K562 (cell line): ENCODE measurements around the gene MUC15. TPM values are rescaled to one million over a fixed set of nuclear protein-coding genes. Genes with fewer than 3 reads are reported as not detected.

Source experiments
- ATAC-seq: fragments of 200-7000 bp; cut with Tn5 transposase; 3 replicates; pipeline ENCODE4 v1.9.1; 2020; ENCODE audit warnings: moderate library complexity
- BruUV-seq: library from RNA; stranded (reverse); fragments of 400-500 nt; replicated peaks from 2 replicates; lab custom pipeline; 2021; lab: Mats Ljungman, UMichigan
- CTCF ChIA-PET: fragments of 300-600 bp; formaldehyde crosslinking; extraction: SDS; loops from one replicate; lab custom pipeline; 2021; ENCODE audit warnings: low intra/inter-chr PET ratio; lab: Yijun Ruan, JAX
- POLR2A ChIA-PET: fragments of 300-600, 350-650 bp; sonication (Branson Sonifier 250); formaldehyde crosslinking; extraction: SDS; loops from one replicate; lab custom pipeline; 2021; ENCODE audit warnings: antibody characterized with exemption, inconsistent platforms; lab: Yijun Ruan, JAX
- DNase-seq, 4 experiments: peaks; one replicate each; pipeline versions ENCODE4 v3.0.0 to v3.0.0-alpha.2; 2011 to 2018; ENCODE audit warnings: low spot score in 3 of 4, mixed read lengths in 3 of 4; ENCODE audit errors: extremely low read depth in 1 of 4
- FAIRE-seq: peaks from 2 replicates; lab custom pipeline; 2011; peaks lifted over from hg19 to GRCh38; lab: Jason Lieb, UNC
- H2AFZ ChIP-seq: 2 replicates; pipeline ENCODE4 v1.6.0; 2011; ENCODE audit warnings: low read depth, low read length, control low read depth, inconsistent platforms
- H3K27ac ChIP-seq: fragments of 200-600 bp; 3 replicates; pipeline ENCODE4 v1.8.0; 2011; ENCODE audit warnings: low read depth, mild to moderate bottlenecking, control low read depth, inconsistent platforms, low read length, moderate library complexity, mixed read lengths; ENCODE audit errors: extremely low read depth
- H3K27me3 ChIP-seq, 2 experiments: fragments of 300-600 bp in 1 of 2; 2 replicates in 1 of 2; 3 replicates in 1 of 2; pipeline versions ENCODE4 v1.6.0 to v1.8.0; 2011; ENCODE audit warnings: inconsistent platforms in 2 of 2, low read length in 2 of 2, mild to moderate bottlenecking in 1 of 2, mixed read lengths in 1 of 2, moderate library complexity in 1 of 2; ENCODE audit not compliant: control insufficient read depth in 2 of 2, insufficient read depth in 2 of 2
- H3K36me3 ChIP-seq: fragments of 300-600 bp; 3 replicates; pipeline ENCODE4 v1.8.0; 2011; ENCODE audit warnings: mild to moderate bottlenecking, low read length, inconsistent platforms; ENCODE audit not compliant: control insufficient read depth, insufficient read depth
- H3K4me1 ChIP-seq, 2 experiments: fragments of 200-600 bp in 1 of 2; replicated peaks in 1 of 2; 2 replicates in 1 of 2; 3 replicates in 1 of 2; pipeline versions ENCODE4 v1.5.1 to v1.8.0; 2011; ENCODE audit warnings: inconsistent platforms in 2 of 2, low read length in 2 of 2, mild to moderate bottlenecking in 1 of 2, mixed read lengths in 1 of 2, moderate library complexity in 1 of 2; ENCODE audit not compliant: control insufficient read depth in 2 of 2, insufficient read depth in 2 of 2
- H3K4me2 ChIP-seq: 2 replicates; pipeline ENCODE4 v1.6.1; 2011; ENCODE audit warnings: low read length, control low read depth, inconsistent platforms, mixed read lengths; ENCODE audit not compliant: insufficient read depth
- H3K4me3 ChIP-seq: fragments of 200-600 bp; sonication (generic), shearing (Covaris generic); 2 replicates; pipeline ENCODE4 v1.5.1; 2016; ENCODE audit warnings: control low read depth, inconsistent platforms
- H3K79me2 ChIP-seq: fragments of 200-600 bp; 3 replicates; pipeline ENCODE4 v1.8.0; 2011; ENCODE audit warnings: low read length, inconsistent platforms; ENCODE audit not compliant: control insufficient read depth, insufficient read depth
- H3K9ac ChIP-seq, 2 experiments: 2 replicates each; pipeline versions ENCODE4 v1.6.0 to v1.6.1; 2011; ENCODE audit warnings: low read depth in 2 of 2, low read length in 2 of 2, control low read depth in 1 of 2, inconsistent platforms in 1 of 2, mild to moderate bottlenecking in 1 of 2, mixed read lengths in 1 of 2; ENCODE audit not compliant: insufficient read depth in 1 of 2
- H3K9me1 ChIP-seq: one replicate; pipeline ENCODE4 v1.6.0; 2011; ENCODE audit warnings: inconsistent platforms, mild to moderate bottlenecking, low read length, moderate library complexity; ENCODE audit not compliant: control insufficient read depth, insufficient read depth
- H3K9me3 ChIP-seq: replicated peaks from 2 replicates; pipeline ENCODE4 v1.5.1; 2011; ENCODE audit warnings: low read depth, low read length, inconsistent platforms; ENCODE audit not compliant: control insufficient read depth, insufficient read depth
- H4K20me1 ChIP-seq: replicated peaks from 2 replicates; pipeline ENCODE4 v1.6.1; 2011; ENCODE audit warnings: low read length, inconsistent platforms, mixed read lengths; ENCODE audit not compliant: control insufficient read depth, insufficient read depth
- ATF7 ChIP-seq: fragments of 450-650 bp; IDR thresholded peaks from 2 replicates; pipeline ENCODE4 v1.7.1; 2014; ENCODE audit warnings: mild to moderate bottlenecking, moderate library complexity
- KDM2B ChIP-seq: fragments of 250-450 bp; sonication (Bioruptor Pico); IDR thresholded peaks from 2 replicates; pipeline ENCODE4 v1.8.0; 2021; ENCODE audit warnings: mild to moderate bottlenecking, moderate library complexity
- KHSRP ChIP-seq: fragments of 450-650 bp; IDR thresholded peaks from 2 replicates; pipeline ENCODE4 v1.6.1; 2017
- TBP ChIP-seq: optimal IDR thresholded peaks from 2 replicates; pipeline ENCODE3; 2011; ENCODE audit warnings: low read depth, low read length, improper control_type of control experiment
- TCF7 ChIP-seq: sonication (generic); IDR thresholded peaks from 2 replicates; pipeline ENCODE4 v1.6.1; 2016; ENCODE audit warnings: antibody characterized with exemption, borderline replicate concordance
- ZNF384 ChIP-seq: IDR thresholded peaks from 2 replicates; pipeline ENCODE4 v1.6.1; 2012; ENCODE audit warnings: low read depth, low read length, improper control_type of control experiment
- WGBS: fragments of 100-300 bp; shearing (Covaris generic); methylation state at CpG from one replicate; pipeline ENCODE4 v1.1.6; 2016; ENCODE audit warnings: low coverage, mixed read lengths; ENCODE audit not compliant: insufficient coverage; ENCODE audit errors: missing lambda C conversion rate; 5-methylcytosine and 5-hydroxymethylcytosine counted together
- in situ Hi-C: fragments of 300-500 bp; cut with MboI; formaldehyde crosslinking; loops from 4 replicates; pipeline ENCODE4 v1.15.0; 2018; ENCODE audit warnings: inconsistent platforms, mixed read lengths
- intact Hi-C: fragments of 100-400 bp; cut with micrococcal nuclease; formaldehyde crosslinking; loops from 2 replicates; pipeline ENCODE4 v1.14.2; 2022
- polyA plus RNA-seq, 8 experiments: library from polyadenylated mRNA; depleted of rRNA in 4 of 8; stranded (reverse) in 5 of 8; unstranded in 3 of 8; fragments of >200 nt; fragmentation: Nextera tagmentation in 2 of 8; fragmentation: Illumina TruSeq in 1 of 8; extraction: Ambion mirVana in 2 of 8; extraction: Trizol in 1 of 8; gene quantifications; 2 replicates each; pipeline versions ENCODE4 v1.2.1 to v1.2.3, GENCODE V29; 2011 to 2014; ENCODE audit warnings: inconsistent platforms in 1 of 8, missing spikeins in 1 of 8
- total RNA-seq, 7 experiments: library from RNA; depleted of rRNA in 6 of 7; stranded (reverse); fragments of >200 nt in 6 of 7; fragmentation: Illumina TruSeq in 2 of 7; extraction: Trizol in 2 of 7; gene quantifications; 2 replicates each; pipeline versions ENCODE4 v1.2.1 to v1.2.3, GENCODE V29; 2011 to 2021; ENCODE audit warnings: low replicate concordance in 1 of 7
- TF ChIP-seq, protein P1 (sequence below): fragments of 200-800 bp; sonication (Bioruptor generic); IDR thresholded peaks from 2 replicates; pipeline ENCODE4 v1.6.1; 2017; ENCODE audit warnings: missing genetic modification characterization, missing compliant biosample characterization
- TF ChIP-seq, protein P2 (sequence below): fragments of 250-450 bp; sonication (Bioruptor Pico); IDR thresholded peaks from 2 replicates; pipeline ENCODE4 v1.8.0; 2021; ENCODE audit warnings: borderline replicate concordance, mild to moderate bottlenecking, moderate library complexity; ENCODE audit not compliant: poor library complexity, severe bottlenecking
- TF ChIP-seq, protein P3 (sequence below): fragments of 450-650 bp; formaldehyde crosslinking; IDR thresholded peaks from 2 replicates; pipeline ENCODE4 v1.4.0; 2020; ENCODE audit warnings: mild to moderate bottlenecking, mixed read lengths

Gene MUC15
- total and polyA plus RNA-seq, 9 of the 15 experiments (the other 6 are each of a cell fraction or from before 2014, with no cell fraction given) = 0.36 to 1.4 (median 0.65) TPM; not detected in 1

DNA sequence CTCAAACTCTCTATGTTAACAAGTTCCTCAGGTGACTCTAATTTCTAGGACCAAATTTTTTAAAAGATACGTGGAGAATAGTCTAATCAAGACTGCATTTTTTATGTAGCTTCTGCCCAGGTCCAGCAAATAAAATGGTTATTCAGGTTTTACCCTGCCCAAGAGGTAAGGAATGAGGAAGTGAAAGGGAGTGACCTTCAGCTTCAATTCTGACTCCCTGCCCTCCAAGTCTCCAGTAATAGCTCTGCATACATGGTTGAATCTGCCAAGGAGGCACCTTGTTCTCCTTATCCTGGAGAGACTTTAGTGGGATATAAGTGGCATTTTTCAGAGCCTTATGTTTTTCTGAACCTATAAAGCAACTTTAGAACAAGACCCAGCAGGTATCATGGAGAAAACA is 15.5 kb downstream of the MUC15 start (continued):
- TF ChIP-seq KDM2B (CRISPR knock-in tag) (no peak), TCF7 (no peak), ATF7 (no peak), KHSRP (no peak), ZNF384 (no peak)
- TF ChIP-seq, protein P1, sequence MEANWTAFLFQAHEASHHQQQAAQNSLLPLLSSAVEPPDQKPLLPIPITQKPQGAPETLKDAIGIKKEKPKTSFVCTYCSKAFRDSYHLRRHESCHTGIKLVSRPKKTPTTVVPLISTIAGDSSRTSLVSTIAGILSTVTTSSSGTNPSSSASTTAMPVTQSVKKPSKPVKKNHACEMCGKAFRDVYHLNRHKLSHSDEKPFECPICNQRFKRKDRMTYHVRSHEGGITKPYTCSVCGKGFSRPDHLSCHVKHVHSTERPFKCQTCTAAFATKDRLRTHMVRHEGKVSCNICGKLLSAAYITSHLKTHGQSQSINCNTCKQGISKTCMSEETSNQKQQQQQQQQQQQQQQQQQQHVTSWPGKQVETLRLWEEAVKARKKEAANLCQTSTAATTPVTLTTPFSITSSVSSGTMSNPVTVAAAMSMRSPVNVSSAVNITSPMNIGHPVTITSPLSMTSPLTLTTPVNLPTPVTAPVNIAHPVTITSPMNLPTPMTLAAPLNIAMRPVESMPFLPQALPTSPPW (CRISPR knock-in tag) = no peak
- TF ChIP-seq, protein P2, sequence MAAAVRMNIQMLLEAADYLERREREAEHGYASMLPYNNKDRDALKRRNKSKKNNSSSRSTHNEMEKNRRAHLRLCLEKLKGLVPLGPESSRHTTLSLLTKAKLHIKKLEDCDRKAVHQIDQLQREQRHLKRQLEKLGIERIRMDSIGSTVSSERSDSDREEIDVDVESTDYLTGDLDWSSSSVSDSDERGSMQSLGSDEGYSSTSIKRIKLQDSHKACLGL (CRISPR knock-in tag) = no peak

DNA sequence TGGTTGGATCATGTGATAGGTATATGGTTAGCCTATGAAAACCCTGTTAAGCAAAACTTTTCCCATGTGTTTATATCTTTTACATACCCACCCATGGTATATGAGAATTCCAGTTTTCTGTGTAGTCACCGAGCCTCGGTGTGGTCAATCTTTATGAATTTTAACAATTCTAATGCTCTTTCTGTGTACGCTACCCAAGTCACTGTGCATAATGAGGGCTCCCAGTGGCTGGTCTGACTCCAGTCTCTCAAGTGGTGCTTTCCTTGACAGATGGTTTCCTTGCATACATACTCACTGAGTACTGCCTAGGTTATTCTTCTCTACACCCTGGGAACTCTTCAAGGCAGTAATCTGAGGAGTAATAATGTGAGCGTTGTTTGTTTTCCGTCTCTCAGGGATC is 17.6 kb downstream of the MUC15 start:
- DNase-seq = no peak
- no peaks in the 10 kb centered on the region for H3K36me3 ChIP-seq
- WGBS = 2% methylated on average over 5 of the region's 5 CpGs
- no peak overlapping the region for H3K4me3 ChIP-seq
- H3K4me1 ChIP-seq = no peaks in the 10 kb centered on the region
- H4K20me1 ChIP-seq = no peaks in the 10 kb centered on the region
- H3K4me2 ChIP-seq = no peak overlapping the region
- H3K9me3 ChIP-seq = no peaks in the 10 kb centered on the region
- H2AFZ ChIP-seq = no peak overlapping the region
- in situ Hi-C loops = no loop called here
- TF ChIP-seq, protein P3, sequence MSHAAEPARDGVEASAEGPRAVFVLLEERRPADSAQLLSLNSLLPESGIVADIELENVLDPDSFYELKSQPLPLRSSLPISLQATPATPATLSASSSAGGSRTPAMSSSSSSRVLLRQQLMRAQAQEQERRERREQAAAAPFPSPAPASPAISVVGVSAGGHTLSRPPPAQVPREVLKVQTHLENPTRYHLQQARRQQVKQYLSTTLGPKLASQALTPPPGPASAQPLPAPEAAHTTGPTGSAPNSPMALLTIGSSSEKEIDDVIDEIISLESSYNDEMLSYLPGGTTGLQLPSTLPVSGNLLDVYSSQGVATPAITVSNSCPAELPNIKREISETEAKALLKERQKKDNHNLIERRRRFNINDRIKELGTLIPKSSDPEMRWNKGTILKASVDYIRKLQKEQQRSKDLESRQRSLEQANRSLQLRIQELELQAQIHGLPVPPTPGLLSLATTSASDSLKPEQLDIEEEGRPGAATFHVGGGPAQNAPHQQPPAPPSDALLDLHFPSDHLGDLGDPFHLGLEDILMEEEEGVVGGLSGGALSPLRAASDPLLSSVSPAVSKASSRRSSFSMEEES (CRISPR knock-in tag) = 0 out of 2 replicates have a peak, but pooled peaks have one; percentile 2
- TF ChIP-seq TBP = no peak
- TF ChIP-seq, all 486 proteins: peak for 1
- no peak for ATAC-seq
- intact Hi-C loops = loop anchor here (5.0 kb wide), 1 partner anchor 267 kb away; no protein-coding TSS in a partner anchor
- Histone ChIP-seq H3K79me2 (no peaks in the 10 kb centered on the region), H3K9ac (no peak overlapping the region), H3K27me3 (no peaks in the 10 kb centered on the region), H3K9me1 (no peaks in the 10 kb centered on the region), H3K27ac (no peak overlapping the region)
- POLR2A ChIA-PET = no interaction called here
- CTCF ChIA-PET = no interaction called here
- FAIRE-seq = no peak
- BruUV-seq = no TSS peak
